Measurements from ENCODE around the gene DUOX2. TPM values are rescaled to one million over a fixed set of nuclear protein-coding genes. Genes with fewer than 3 reads are reported as not detected.

The DUOX2 gene
- total RNA-seq, 6 donors from 2014 or later, result 2.7 to 27.2 (median 6.7) TPM

- H3K4me1 ChIP-seq, result no peaks in the 10 kb centered on the region
- H3K27me3 ChIP-seq, result no peaks in the 10 kb centered on the region
- no peak for ATAC-seq (ENCODE audit: low FRiP score in 2 of 2)
- no peak for TF ChIP-seq POLR2A (IDR thresholded peaks at IDR 0.05)
- no peak for TF ChIP-seq POLR2AphosphoS5 (IDR thresholded peaks at IDR 0.05)
- no peak for TF ChIP-seq EP300 (IDR thresholded peaks at IDR 0.05)
- TF ChIP-seq CTCF (IDR thresholded peaks at IDR 0.05), result no peak
- no peaks in the 10 kb centered on the region for H3K9me3 ChIP-seq
- no peak for DNase-seq
- H3K36me3 ChIP-seq, result no peaks in the 10 kb centered on the region
- WGBS, 2 donors, result 57 to 72% methylated on average over 7 of the region's 7 CpGs
- H3K4me3 ChIP-seq, result no peak overlapping the region
- no peak overlapping the region for H3K27ac ChIP-seq
Measured at GRCh38 chr15:45100884-45101625, 12.9 kb downstream of the DUOX2 start.

- WGBS, 2 donors, result 85% methylated on average over 19 to 23 of the region's 23 CpGs
- Histone ChIP-seq H3K9me3 (no peaks in the 10 kb centered on the region), H3K4me3 (no peak overlapping the region), H3K27ac (no peak overlapping the region), H3K4me1 (no peaks in the 10 kb centered on the region), H3K36me3 (no peaks in the 10 kb centered on the region), H3K27me3 (no peaks in the 10 kb centered on the region)
- no peak for TF ChIP-seq POLR2AphosphoS5 (IDR thresholded peaks at IDR 0.05)
- TF ChIP-seq POLR2A (IDR thresholded peaks at IDR 0.05), result no peak
- TF ChIP-seq CTCF (IDR thresholded peaks at IDR 0.05), result no peak
- no peak for TF ChIP-seq EP300 (IDR thresholded peaks at IDR 0.05)
- ATAC-seq (ENCODE audit: low FRiP score in 2 of 2) (no peak), DNase-seq (peak in 1 of 2 donors; percentile 43)
Measured at GRCh38 chr15:45099549-45100165, 14.3 kb downstream of the DUOX2 start.

GRCh38 chr15:45097466-45097865, 16.5 kb downstream of the DUOX2 start:
- H3K9me3 ChIP-seq, result no peaks in the 10 kb centered on the region
- DNase-seq, result peak in 1 of 2 donors; percentile 46
- H3K27ac ChIP-seq, result no peak overlapping the region
- no peaks in the 10 kb centered on the region for H3K4me1 ChIP-seq
- H3K27me3 ChIP-seq, result no peaks in the 10 kb centered on the region
- H3K36me3 ChIP-seq, result no peaks in the 10 kb centered on the region
- no peak overlapping the region for H3K4me3 ChIP-seq
- WGBS, 2 donors, result 92 to 95% methylated on average over 6 to 7 of the region's 7 CpGs
- TF ChIP-seq EP300 (IDR thresholded peaks at IDR 0.05) (no peak), POLR2AphosphoS5 (IDR thresholded peaks at IDR 0.05) (no peak), POLR2A (IDR thresholded peaks at IDR 0.05) (no peak), CTCF (IDR thresholded peaks at IDR 0.05) (no peak)
- ATAC-seq (ENCODE audit: low FRiP score in 2 of 2), result no peak

GRCh38 chr15:45095661-45096060, 18.3 kb downstream of the DUOX2 start:
- DNase-seq (peak in 1 of 2 donors; percentile 37), ATAC-seq (ENCODE audit: low FRiP score in 2 of 2) (no peak)
- Histone ChIP-seq H3K27ac (no peak overlapping the region), H3K4me1 (no peaks in the 10 kb centered on the region), H3K9me3 (no peaks in the 10 kb centered on the region), H3K27me3 (no peaks in the 10 kb centered on the region), H3K36me3 (no peaks in the 10 kb centered on the region), H3K4me3 (no peak overlapping the region)
- TF ChIP-seq POLR2A (IDR thresholded peaks at IDR 0.05), result no peak
- TF ChIP-seq CTCF (IDR thresholded peaks at IDR 0.05), result no peak
- TF ChIP-seq EP300 (IDR thresholded peaks at IDR 0.05), result no peak
- TF ChIP-seq POLR2AphosphoS5 (IDR thresholded peaks at IDR 0.05), result no peak
- WGBS, 2 donors, result 77 to 91% methylated on average over 2 to 11 of the region's 11 CpGs

Measured in upper lobe of left lung (tissue), 6 donors.